Astrocyte (in vitro differentiated cells and primary cell): Measurements from ENCODE around the gene FN1. TPM values are rescaled to one million over a fixed set of nuclear protein-coding genes. Genes with fewer than 3 reads are reported as not detected.

Experiments
- DNase-seq: peaks from one replicate; pipeline ENCODE4 v3.0.0-alpha.2; 2010; ENCODE audit warnings: low read depth
- FAIRE-seq: peaks from 2 replicates; lab custom pipeline; 2011; peaks lifted over from hg19 to GRCh38; lab: Jason Lieb, UNC
- H2AFZ ChIP-seq: 2 replicates; pipeline ENCODE4 v1.6.0; 2012; ENCODE audit warnings: low read depth, low read length, inconsistent platforms
- H3K27ac ChIP-seq: 2 replicates; pipeline ENCODE4 v1.5.1; 2011; ENCODE audit warnings: low read depth, low read length, inconsistent platforms
- H3K27me3 ChIP-seq: 2 replicates; pipeline ENCODE4 v1.6.0; 2011; ENCODE audit warnings: low read length, inconsistent platforms; ENCODE audit not compliant: insufficient read depth
- H3K36me3 ChIP-seq: 2 replicates; pipeline ENCODE4 v1.5.1; 2011; ENCODE audit warnings: low read length, inconsistent platforms; ENCODE audit not compliant: insufficient read depth
- H3K4me1 ChIP-seq: 2 replicates; pipeline ENCODE4 v1.5.1; 2011; ENCODE audit warnings: low read length, inconsistent platforms; ENCODE audit not compliant: insufficient read depth
- H3K4me2 ChIP-seq: 2 replicates; pipeline ENCODE4 v1.6.0; 2012; ENCODE audit warnings: low read length, inconsistent platforms
- H3K4me3 ChIP-seq: 2 replicates; pipeline ENCODE4 v1.5.1; 2011; ENCODE audit warnings: low read depth, mild to moderate bottlenecking, low read length, inconsistent platforms; ENCODE audit not compliant: insufficient read depth
- H3K79me2 ChIP-seq: 2 replicates; pipeline ENCODE4 v1.6.0; 2012; ENCODE audit warnings: mild to moderate bottlenecking, low read length, inconsistent platforms; ENCODE audit not compliant: insufficient read depth
- H3K9ac ChIP-seq: 2 replicates; pipeline ENCODE4 v1.6.0; 2012; ENCODE audit warnings: mild to moderate bottlenecking, low read length, inconsistent platforms
- H3K9me3 ChIP-seq: 2 replicates; pipeline ENCODE4 v1.5.1; 2012; ENCODE audit warnings: low read depth, mild to moderate bottlenecking, low read length, inconsistent platforms; ENCODE audit not compliant: insufficient read depth
- H4K20me1 ChIP-seq: 2 replicates; pipeline ENCODE4 v1.6.0; 2012; ENCODE audit warnings: low read length, inconsistent platforms; ENCODE audit not compliant: insufficient read depth
- H3K27ac Mint-ChIP-seq: one replicate; pipeline ENCODE4 v1.8.0; 2021; ENCODE audit warnings: mild to moderate bottlenecking, mixed read lengths; ENCODE audit not compliant: unreplicated experiment
- H3K27me3 Mint-ChIP-seq: one replicate; pipeline ENCODE4 v1.8.0; 2021; ENCODE audit warnings: low read depth, mixed read lengths; ENCODE audit not compliant: unreplicated experiment
- H3K36me3 Mint-ChIP-seq: one replicate; pipeline ENCODE4 v1.8.0; 2021; ENCODE audit warnings: low read depth, mixed read lengths; ENCODE audit not compliant: unreplicated experiment
- H3K4me1 Mint-ChIP-seq: one replicate; pipeline ENCODE4 v1.8.0; 2021; ENCODE audit warnings: low read depth, mixed read lengths; ENCODE audit not compliant: unreplicated experiment
- H3K4me3 Mint-ChIP-seq: one replicate; pipeline ENCODE4 v1.8.0; 2021; ENCODE audit warnings: mild to moderate bottlenecking, moderate library complexity, mixed read lengths; ENCODE audit not compliant: unreplicated experiment
- H3K9me3 Mint-ChIP-seq: one replicate; pipeline ENCODE4 v1.8.0; 2021; ENCODE audit warnings: mild to moderate bottlenecking, mixed read lengths; ENCODE audit not compliant: unreplicated experiment
- EZH2 ChIP-seq: IDR thresholded peaks from 2 replicates; pipeline ENCODE4 v1.6.1; 2012; ENCODE audit warnings: mild to moderate bottlenecking, low read length, inconsistent platforms; ENCODE audit not compliant: insufficient read depth
- total RNA-seq: library from RNA; stranded (reverse); gene quantifications from 2 replicates; pipeline ENCODE4 v1.2.1, GENCODE V29; 2021
- TF ChIP-seq, protein P1 (sequence below): IDR thresholded peaks from 2 replicates; pipeline ENCODE4 v1.5.1; 2011; ENCODE audit warnings: low read depth, mild to moderate bottlenecking, inconsistent platforms, low read length, moderate library complexity; ENCODE audit not compliant: insufficient read depth

Gene FN1
- total RNA-seq, 1 donor from 2014 or later: 17,010 TPM

DNA sequence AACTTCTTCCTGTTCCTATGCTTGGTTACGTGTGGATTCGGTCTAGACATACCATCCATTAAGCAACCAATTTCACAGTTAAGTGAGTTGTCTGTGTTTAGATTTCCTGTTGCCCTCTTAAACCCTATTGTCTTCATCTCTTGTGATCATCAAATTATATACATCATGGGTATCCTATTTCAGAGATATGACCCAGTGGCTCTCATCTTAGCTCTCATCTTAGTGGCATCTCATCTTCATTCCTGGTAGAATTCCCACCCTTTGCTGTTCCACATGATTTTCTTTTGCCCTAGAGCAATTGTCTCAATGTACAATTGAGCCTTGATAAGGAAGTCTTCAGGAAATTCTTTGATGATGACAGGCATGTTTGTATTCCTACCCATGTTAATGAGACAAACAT is 29.4 kb upstream of the FN1 start:
- Histone ChIP-seq H3K27ac (peak overlapping the region; percentile 2), H2AFZ (no peak overlapping the region), H3K27me3 (no peaks in the 10 kb centered on the region), H3K4me2 (no peak overlapping the region), H3K79me2 (no peaks in the 10 kb centered on the region), H3K9ac (no peak overlapping the region), H3K36me3 (no peaks in the 10 kb centered on the region), H3K4me1 (peaks cover 27% of the 10 kb centered on the region), H4K20me1 (no peaks in the 10 kb centered on the region), H3K4me3 (no peak overlapping the region), H3K9me3 (no peaks in the 10 kb centered on the region)
- no peaks in the 10 kb centered on the region for H3K27me3 Mint-ChIP-seq
- TF ChIP-seq, protein P1, sequence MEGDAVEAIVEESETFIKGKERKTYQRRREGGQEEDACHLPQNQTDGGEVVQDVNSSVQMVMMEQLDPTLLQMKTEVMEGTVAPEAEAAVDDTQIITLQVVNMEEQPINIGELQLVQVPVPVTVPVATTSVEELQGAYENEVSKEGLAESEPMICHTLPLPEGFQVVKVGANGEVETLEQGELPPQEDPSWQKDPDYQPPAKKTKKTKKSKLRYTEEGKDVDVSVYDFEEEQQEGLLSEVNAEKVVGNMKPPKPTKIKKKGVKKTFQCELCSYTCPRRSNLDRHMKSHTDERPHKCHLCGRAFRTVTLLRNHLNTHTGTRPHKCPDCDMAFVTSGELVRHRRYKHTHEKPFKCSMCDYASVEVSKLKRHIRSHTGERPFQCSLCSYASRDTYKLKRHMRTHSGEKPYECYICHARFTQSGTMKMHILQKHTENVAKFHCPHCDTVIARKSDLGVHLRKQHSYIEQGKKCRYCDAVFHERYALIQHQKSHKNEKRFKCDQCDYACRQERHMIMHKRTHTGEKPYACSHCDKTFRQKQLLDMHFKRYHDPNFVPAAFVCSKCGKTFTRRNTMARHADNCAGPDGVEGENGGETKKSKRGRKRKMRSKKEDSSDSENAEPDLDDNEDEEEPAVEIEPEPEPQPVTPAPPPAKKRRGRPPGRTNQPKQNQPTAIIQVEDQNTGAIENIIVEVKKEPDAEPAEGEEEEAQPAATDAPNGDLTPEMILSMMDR: no peak
- TF ChIP-seq EZH2: no peak
- no peak overlapping the region for H3K4me3 Mint-ChIP-seq
- H3K9me3 Mint-ChIP-seq: peaks cover 2% of the 10 kb centered on the region
- no peak overlapping the region for H3K27ac Mint-ChIP-seq
- peaks cover 31% of the 10 kb centered on the region for H3K4me1 Mint-ChIP-seq
- H3K36me3 Mint-ChIP-seq: peaks cover 3% of the 10 kb centered on the region
- FAIRE-seq (no peak), DNase-seq (no peak)

DNA sequence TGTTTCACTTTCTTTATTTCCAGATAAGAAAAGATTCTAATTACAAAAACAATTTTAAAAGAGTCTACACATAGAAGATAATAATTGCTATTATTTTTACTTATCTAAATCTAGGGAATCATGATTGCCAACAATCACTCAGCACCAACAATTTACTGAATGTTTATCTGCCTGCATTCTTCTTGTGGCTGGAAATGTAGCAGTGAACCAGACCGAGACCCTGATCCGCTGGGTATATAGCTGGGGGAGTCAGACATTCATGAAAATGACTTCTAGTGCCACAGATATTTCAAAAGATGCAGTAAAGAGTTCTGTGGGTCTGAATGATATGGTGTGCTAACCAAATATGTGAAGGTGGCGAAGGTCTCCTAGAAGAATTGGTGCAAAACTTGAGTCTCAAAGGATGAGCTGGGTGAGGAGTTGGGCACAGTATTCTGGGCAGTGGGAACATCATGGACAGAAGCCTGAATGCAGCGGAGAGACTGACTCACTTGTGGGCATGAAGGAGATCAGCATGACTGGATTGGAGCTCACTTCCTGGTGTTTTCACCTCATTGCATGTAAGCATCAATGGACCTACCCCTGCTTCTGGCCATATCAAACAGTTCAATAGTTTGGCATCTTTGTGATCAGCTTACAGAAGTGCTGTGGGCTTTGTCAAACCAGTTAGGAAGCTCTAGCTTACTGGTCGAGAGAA is 26.1 kb upstream of the FN1 start:
- Histone ChIP-seq H3K9ac (peak overlapping the region; percentile 77), H3K79me2 (no peaks in the 10 kb centered on the region), H4K20me1 (no peaks in the 10 kb centered on the region), H3K9me3 (no peaks in the 10 kb centered on the region), H3K4me3 (no peak overlapping the region), H3K27me3 (no peaks in the 10 kb centered on the region), H2AFZ (peak overlapping the region; percentile 2), H3K36me3 (no peaks in the 10 kb centered on the region), H3K27ac (peak overlapping the region; percentile 93), H3K4me1 (peaks cover 33% of the 10 kb centered on the region), H3K4me2 (peak overlapping the region; percentile 22)
- Mint-ChIP-seq H3K4me3 (peak overlapping the region; percentile 62), H3K9me3 (no peaks in the 10 kb centered on the region), H3K4me1 (peaks cover 46% of the 10 kb centered on the region), H3K36me3 (peaks cover 3% of the 10 kb centered on the region), H3K27me3 (no peaks in the 10 kb centered on the region), H3K27ac (peak overlapping the region; percentile 97)
- DNase-seq: peak; percentile 80
- TF ChIP-seq, protein P1: no peak
- no peak for TF ChIP-seq EZH2
- peak; percentile 58 for FAIRE-seq

DNA sequence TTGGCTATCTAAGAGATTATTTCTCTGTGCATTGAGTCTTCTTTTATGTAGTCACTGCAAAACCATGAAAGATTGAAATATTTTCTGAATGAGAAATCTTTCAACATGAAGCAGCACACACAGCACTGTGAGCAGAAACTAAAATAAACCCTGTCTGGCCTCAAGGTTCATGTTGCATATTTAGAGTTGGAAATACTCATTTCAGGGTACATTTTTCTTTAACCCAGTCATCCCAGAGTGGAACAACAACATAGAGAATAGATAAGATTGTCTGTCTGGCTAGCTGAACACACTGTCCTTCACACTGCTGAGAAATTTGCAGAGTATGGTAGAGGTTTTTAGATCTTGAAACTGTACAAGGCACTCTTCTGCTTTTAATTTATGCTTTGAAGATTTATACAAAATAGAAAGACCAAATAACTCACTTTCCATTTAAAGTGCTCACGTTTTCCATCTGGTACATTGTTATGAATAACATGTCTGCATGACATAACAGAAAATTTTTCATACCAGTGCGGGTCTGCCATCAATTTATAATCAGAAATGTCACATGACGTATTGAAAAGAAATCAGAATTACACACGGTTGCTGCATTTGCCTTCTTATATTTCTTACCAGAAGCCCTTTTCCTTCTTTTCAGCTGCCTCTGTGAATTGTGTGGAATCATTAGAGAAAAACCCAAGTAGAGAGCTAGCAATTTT is 25.0 kb upstream of the FN1 start:
- TF ChIP-seq, protein P1: no peak
- no peak for TF ChIP-seq EZH2

More for the DNA sequence above, 25.0 kb upstream of the FN1 start:
- no peaks in the 10 kb centered on the region for H3K9me3 Mint-ChIP-seq
- H2AFZ ChIP-seq: no peak overlapping the region
- no peaks in the 10 kb centered on the region for H4K20me1 ChIP-seq
- H3K27me3 ChIP-seq: no peaks in the 10 kb centered on the region
- H3K27ac ChIP-seq: peak overlapping the region; percentile 93
- H3K9me3 ChIP-seq: no peaks in the 10 kb centered on the region
- H3K4me2 ChIP-seq: peak overlapping the region; percentile 43
- H3K36me3 Mint-ChIP-seq: peaks cover 3% of the 10 kb centered on the region
- H3K4me1 ChIP-seq: peaks cover 33% of the 10 kb centered on the region
- H3K36me3 ChIP-seq: no peaks in the 10 kb centered on the region
- FAIRE-seq (peak; percentile 94), DNase-seq (peak; percentile 97)
- no peaks in the 10 kb centered on the region for H3K27me3 Mint-ChIP-seq
- H3K4me3 ChIP-seq: no peak overlapping the region
- no peaks in the 10 kb centered on the region for H3K79me2 ChIP-seq
- H3K4me1 Mint-ChIP-seq: peaks cover 46% of the 10 kb centered on the region
- H3K9ac ChIP-seq: peak overlapping the region; percentile 77
- peak overlapping the region; percentile 97 for H3K27ac Mint-ChIP-seq
- no peak overlapping the region for H3K4me3 Mint-ChIP-seq
